GM21423 (cell line): ENCODE measurements around the gene FAM187B.

Experiments
- ATAC-seq: cut with Tn5 transposase; IDR thresholded peaks from one replicate; pipeline ENCODE4 v1.9.1; 2021; ENCODE audit warnings: mild to moderate bottlenecking, moderate library complexity; ENCODE audit not compliant: unreplicated experiment

The FAM187B gene

GRCh38 chr19:35228177-35228930 lies at the start of gene FAM187B:
TSS of gene FAM187B (minus strand) at chr19:35228739. CDS start at chr19:35228680, 59 bp downstream.
- ATAC-seq: no peak

- no peak for ATAC-seq
Measured at GRCh38 chr19:35276706-35277281, 48.3 kb upstream of the FAM187B start.

GRCh38 chr19:35274323-35274722 lies 45.8 kb upstream of the FAM187B start:
- no peak for ATAC-seq

GRCh38 chr19:35273686-35274259 lies 45.2 kb upstream of the FAM187B start:
- no peak for ATAC-seq

- no peak for ATAC-seq
Measured at GRCh38 chr19:35272954-35273649, 44.6 kb upstream of the FAM187B start.

- ATAC-seq: no peak
Measured at GRCh38 chr19:35272122-35272719, 43.7 kb upstream of the FAM187B start.

- no peak for ATAC-seq
Measured at GRCh38 chr19:35271546-35271945, 43.0 kb upstream of the FAM187B start.

GRCh38 chr19:35270381-35270811 lies 41.9 kb upstream of the FAM187B start:
- ATAC-seq: no peak

- ATAC-seq: peak; percentile 45
Measured at GRCh38 chr19:35269438-35270117, 41.0 kb upstream of the FAM187B start.

- ATAC-seq: peak; percentile 25
Measured at GRCh38 chr19:35268536-35269437, 40.2 kb upstream of the FAM187B start, which contains the start of gene USF2. TSS of gene USF2 (plus strand) at chr19:35268962. CDS start at chr19:35269102, 140 bp downstream.

- peak; percentile 48 for ATAC-seq
Measured at GRCh38 chr19:35267818-35268535, 39.4 kb upstream of the FAM187B start.

- no peak for ATAC-seq
Measured at GRCh38 chr19:35267353-35267817, 38.8 kb upstream of the FAM187B start.

- no peak for ATAC-seq
Measured at GRCh38 chr19:35266520-35267352, 38.2 kb upstream of the FAM187B start.

GRCh38 chr19:35265900-35266519 lies 37.5 kb upstream of the FAM187B start:
- no peak for ATAC-seq

- no peak for ATAC-seq
Measured at GRCh38 chr19:35265126-35265899, 36.8 kb upstream of the FAM187B start.

GRCh38 chr19:35264268-35265125 lies 36.0 kb upstream of the FAM187B start:
- no peak for ATAC-seq
